GM12801 (cell line): ENCODE results near the gene SLMAP.

Experiments used
- CTCF ChIP-seq: IDR thresholded peaks from one replicate; pipeline ENCODE4 v1.5.1; 2011; ENCODE audit warnings: control low read depth; ENCODE audit not compliant: insufficient read length; ENCODE audit errors: extremely low read depth

Gene SLMAP

DNA sequence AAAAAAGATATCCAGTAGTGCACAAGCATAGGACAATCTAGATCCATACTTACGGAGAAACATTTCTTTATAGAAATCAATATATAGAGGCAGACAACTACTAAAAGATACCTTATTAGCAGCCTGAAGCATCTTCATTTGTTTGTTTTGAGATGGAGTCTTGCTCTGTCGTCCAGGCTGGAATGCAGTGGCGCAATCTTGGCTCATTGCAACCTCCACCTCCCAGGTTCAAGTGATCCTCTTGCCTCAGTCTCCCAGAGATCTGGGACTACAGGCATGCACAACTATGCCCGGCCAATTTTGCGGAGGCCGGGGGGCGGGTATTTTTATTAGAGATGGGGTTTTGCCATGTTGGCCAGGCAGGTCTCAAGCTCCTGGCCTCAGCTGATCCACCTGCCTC is 18.3 kb upstream of the SLMAP start:
- no peak for TF ChIP-seq CTCF

DNA sequence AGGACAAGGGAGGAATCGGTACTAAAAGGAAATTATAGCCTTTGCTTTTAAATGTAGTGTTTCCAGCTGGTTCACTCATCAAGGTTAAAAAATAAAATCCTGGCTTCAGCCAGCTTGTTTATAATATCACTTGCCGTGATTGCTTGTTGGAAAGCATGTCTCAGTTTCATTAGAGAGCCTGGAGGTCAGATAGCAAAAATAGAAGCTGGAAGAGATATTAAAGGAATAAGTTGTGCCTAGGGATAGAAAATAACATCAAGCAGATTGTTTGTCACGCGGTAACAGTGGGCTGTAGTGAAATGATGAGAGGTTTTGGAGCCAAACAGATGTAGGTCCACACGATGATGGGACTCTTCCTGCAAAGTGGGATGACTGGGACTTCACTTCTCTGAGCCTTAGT is 17.7 kb upstream of the SLMAP start:
- TF ChIP-seq CTCF = no peak

DNA sequence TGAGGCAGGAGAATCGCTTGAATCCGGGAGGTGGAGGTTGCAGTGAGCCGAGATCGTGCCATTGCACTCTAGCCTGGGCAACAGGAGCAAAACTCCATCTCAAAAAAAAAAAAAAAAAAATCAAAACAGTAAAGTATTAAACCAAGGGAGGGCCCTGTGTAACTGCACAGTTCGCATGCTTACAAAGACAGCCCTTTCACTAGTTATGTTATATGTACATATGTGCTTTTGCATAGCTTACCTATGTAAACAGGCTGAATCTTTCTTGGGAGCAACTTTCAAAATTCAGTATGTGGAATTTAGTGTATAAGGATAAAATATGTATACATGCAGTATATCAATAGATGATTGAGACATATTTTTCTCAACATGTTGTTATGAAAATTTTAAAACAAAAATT is 16.1 kb upstream of the SLMAP start:
- no peak for TF ChIP-seq CTCF

GRCh38 chr3:57743496-57743895 is 12.6 kb upstream of the SLMAP start:
- TF ChIP-seq CTCF = no peak

DNA sequence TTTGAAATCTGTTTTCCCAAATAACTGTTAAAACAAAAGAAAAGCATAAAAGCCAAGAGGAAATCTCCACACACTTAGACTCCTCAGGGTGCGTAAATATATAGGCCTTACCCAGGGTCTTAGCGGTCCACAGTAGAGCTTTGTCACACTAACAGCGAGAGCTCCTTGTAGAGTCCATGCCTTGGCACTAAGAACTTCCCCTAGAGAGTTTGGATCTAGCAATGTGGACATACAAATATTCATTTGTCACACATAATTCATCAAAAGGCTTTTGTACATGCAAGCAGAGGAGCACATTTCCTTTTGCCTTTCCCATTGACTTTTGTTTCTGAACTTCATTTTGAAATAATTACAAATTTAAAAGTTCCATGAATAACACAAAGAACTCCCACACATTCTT is 11.0 kb upstream of the SLMAP start:
- TF ChIP-seq CTCF = no peak

- TF ChIP-seq CTCF = no peak
These were observed 9.7 kb upstream of the SLMAP start for GRCh38 chr3:57746156-57747010.

DNA sequence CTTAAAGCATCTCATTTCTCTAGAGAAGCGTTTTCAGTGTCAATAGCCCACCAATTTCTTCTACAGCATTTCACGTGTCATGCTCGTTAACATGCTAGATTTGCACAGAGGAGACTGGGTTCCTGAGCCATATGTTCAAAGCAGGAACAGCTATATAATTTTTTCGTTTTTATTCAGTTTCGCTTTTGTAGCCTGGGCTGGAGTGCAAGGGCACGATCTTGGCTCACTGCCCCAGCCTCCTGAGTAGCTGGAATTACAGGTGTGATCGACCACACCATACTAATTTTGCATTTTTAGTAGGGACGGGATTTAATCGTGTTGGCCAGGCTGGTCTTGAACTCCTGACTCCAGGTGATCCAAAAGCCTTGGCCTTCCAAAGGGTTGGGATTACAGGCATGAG is 6.6 kb upstream of the SLMAP start:
- TF ChIP-seq CTCF = no peak
